Measurements from ENCODE around the gene TMEM54.

Gene TMEM54

GRCh38 chr1:32944180-32944579 is 43.0 kb upstream of the TMEM54 start:
- TF ChIP-seq CTCF (IDR thresholded peaks at IDR 0.05; ENCODE audit: low read depth, low read length, missing control alignments) = no peak
- no peak for DNase-seq (ENCODE audit: low read depth)
- H3K4me3 ChIP-seq (ENCODE audit: low read depth, low read length) = no peak overlapping the region

- TF ChIP-seq CTCF (IDR thresholded peaks at IDR 0.05; ENCODE audit: low read depth, low read length, missing control alignments) = no peak
- H3K4me3 ChIP-seq (ENCODE audit: low read depth, low read length) = no peak overlapping the region
- no peak for DNase-seq (ENCODE audit: low read depth)
Measured at GRCh38 chr1:32939655-32940371, 38.6 kb upstream of the TMEM54 start.

- no peak overlapping the region for H3K4me3 ChIP-seq (ENCODE audit: low read depth, low read length)
- DNase-seq (ENCODE audit: low read depth) = no peak
- no peak for TF ChIP-seq CTCF (IDR thresholded peaks at IDR 0.05; ENCODE audit: low read depth, low read length, missing control alignments)
Measured at GRCh38 chr1:32937061-32937460, 35.9 kb upstream of the TMEM54 start.

GRCh38 chr1:32934535-32934934 is 33.3 kb upstream of the TMEM54 start:
- no peak for DNase-seq (ENCODE audit: low read depth)
- no peak overlapping the region for H3K4me3 ChIP-seq (ENCODE audit: low read depth, low read length)
- no peak for TF ChIP-seq CTCF (IDR thresholded peaks at IDR 0.05; ENCODE audit: low read depth, low read length, missing control alignments)

- DNase-seq (ENCODE audit: low read depth) = no peak
- no peak for TF ChIP-seq CTCF (IDR thresholded peaks at IDR 0.05; ENCODE audit: low read depth, low read length, missing control alignments)
- H3K4me3 ChIP-seq (ENCODE audit: low read depth, low read length) = no peak overlapping the region
Measured at GRCh38 chr1:32933742-32934322, 32.6 kb upstream of the TMEM54 start.

- TF ChIP-seq CTCF (IDR thresholded peaks at IDR 0.05; ENCODE audit: low read depth, low read length, missing control alignments) = no peak
- DNase-seq (ENCODE audit: low read depth) = no peak
- no peak overlapping the region for H3K4me3 ChIP-seq (ENCODE audit: low read depth, low read length)
Measured at GRCh38 chr1:32931760-32932159, 30.6 kb upstream of the TMEM54 start.

- no peak overlapping the region for H3K4me3 ChIP-seq (ENCODE audit: low read depth, low read length)
- TF ChIP-seq CTCF (IDR thresholded peaks at IDR 0.05; ENCODE audit: low read depth, low read length, missing control alignments) = no peak
- no peak for DNase-seq (ENCODE audit: low read depth)
Measured at GRCh38 chr1:32929366-32929765, 28.2 kb upstream of the TMEM54 start.
